ENCODE data around the gene RBMS3. TPM values are rescaled to one million over a fixed set of nuclear protein-coding genes. Genes with fewer than 3 reads are reported as not detected.

The RBMS3 gene
- total and polyA plus RNA-seq, 2 experiments from 2014 or later, result 3.2 to 7.4 TPM

DNA sequence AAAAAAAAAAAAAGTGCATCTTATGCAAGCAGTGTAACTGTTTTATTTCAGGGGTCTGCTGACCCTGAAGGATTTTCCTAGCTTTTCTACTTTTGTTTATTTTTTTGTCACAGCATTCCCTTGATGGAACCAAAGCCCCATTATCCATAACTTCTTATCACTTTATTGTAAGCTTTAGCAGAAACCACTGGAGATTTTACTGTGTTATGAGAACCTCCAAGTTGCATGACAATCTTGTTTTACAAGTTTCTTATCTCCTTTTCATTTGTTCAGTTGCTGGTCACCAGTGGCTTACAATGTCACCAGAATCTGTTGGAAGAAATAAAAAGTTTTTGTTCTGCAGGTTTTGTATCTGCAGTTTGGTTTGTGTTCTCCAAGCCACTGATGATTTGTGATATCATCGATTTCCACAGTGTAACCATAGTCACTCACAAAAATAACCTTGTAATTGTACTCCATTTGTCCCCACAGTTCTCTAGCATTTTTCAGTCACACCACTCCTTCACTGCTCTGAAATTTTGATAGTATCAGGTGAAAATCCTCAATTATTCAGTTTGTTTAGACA, 660.0 kb downstream of the RBMS3 start:
- no peak overlapping the region for H3K4me3 ChIP-seq
- no peaks in the 10 kb centered on the region for H3K79me2 ChIP-seq (replicated peaks; ENCODE audit: insufficient read depth)
- H3F3A ChIP-seq (replicated peaks; ENCODE audit: low read depth), result no peaks in the 10 kb centered on the region
- H3K27ac ChIP-seq (ENCODE audit: low read depth), result no peak overlapping the region
- no peaks in the 10 kb centered on the region for H3K27me3 Mint-ChIP-seq (ENCODE audit: insufficient read depth, low read depth, poor library complexity)
- H3K4me1 ChIP-seq (ENCODE audit: insufficient read depth), result no peaks in the 10 kb centered on the region
- no peaks in the 10 kb centered on the region for H3K4me1 Mint-ChIP-seq
- H3K27me3 ChIP-seq (ENCODE audit: insufficient read depth), result no peaks in the 10 kb centered on the region
- H3K9me2 ChIP-seq (ENCODE audit: insufficient read depth), result no peaks in the 10 kb centered on the region
- H2AFZ ChIP-seq, result no peak overlapping the region
- no peak for ATAC-seq
- no peak for TF ChIP-seq STAT1 (IDR thresholded peaks at IDR 0.05; ENCODE audit: unreplicated experiment)
- TF ChIP-seq EZH2 (IDR thresholded peaks at IDR 0.05; ENCODE audit: low read depth, unreplicated experiment), result no peak
- no peak for TF ChIP-seq ZNF114 (CRISPR knock-in tag; IDR thresholded peaks at IDR 0.05)
- no peak for TF ChIP-seq ZNF331 (CRISPR knock-in tag; IDR thresholded peaks at IDR 0.05; ENCODE audit: low read depth)
- TF ChIP-seq, protein P1, sequence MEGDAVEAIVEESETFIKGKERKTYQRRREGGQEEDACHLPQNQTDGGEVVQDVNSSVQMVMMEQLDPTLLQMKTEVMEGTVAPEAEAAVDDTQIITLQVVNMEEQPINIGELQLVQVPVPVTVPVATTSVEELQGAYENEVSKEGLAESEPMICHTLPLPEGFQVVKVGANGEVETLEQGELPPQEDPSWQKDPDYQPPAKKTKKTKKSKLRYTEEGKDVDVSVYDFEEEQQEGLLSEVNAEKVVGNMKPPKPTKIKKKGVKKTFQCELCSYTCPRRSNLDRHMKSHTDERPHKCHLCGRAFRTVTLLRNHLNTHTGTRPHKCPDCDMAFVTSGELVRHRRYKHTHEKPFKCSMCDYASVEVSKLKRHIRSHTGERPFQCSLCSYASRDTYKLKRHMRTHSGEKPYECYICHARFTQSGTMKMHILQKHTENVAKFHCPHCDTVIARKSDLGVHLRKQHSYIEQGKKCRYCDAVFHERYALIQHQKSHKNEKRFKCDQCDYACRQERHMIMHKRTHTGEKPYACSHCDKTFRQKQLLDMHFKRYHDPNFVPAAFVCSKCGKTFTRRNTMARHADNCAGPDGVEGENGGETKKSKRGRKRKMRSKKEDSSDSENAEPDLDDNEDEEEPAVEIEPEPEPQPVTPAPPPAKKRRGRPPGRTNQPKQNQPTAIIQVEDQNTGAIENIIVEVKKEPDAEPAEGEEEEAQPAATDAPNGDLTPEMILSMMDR (conservative IDR thresholded peaks at IDR 0.05; ENCODE audit: low read depth in 2 of 2), result no peak
- TF ChIP-seq, protein P2, sequence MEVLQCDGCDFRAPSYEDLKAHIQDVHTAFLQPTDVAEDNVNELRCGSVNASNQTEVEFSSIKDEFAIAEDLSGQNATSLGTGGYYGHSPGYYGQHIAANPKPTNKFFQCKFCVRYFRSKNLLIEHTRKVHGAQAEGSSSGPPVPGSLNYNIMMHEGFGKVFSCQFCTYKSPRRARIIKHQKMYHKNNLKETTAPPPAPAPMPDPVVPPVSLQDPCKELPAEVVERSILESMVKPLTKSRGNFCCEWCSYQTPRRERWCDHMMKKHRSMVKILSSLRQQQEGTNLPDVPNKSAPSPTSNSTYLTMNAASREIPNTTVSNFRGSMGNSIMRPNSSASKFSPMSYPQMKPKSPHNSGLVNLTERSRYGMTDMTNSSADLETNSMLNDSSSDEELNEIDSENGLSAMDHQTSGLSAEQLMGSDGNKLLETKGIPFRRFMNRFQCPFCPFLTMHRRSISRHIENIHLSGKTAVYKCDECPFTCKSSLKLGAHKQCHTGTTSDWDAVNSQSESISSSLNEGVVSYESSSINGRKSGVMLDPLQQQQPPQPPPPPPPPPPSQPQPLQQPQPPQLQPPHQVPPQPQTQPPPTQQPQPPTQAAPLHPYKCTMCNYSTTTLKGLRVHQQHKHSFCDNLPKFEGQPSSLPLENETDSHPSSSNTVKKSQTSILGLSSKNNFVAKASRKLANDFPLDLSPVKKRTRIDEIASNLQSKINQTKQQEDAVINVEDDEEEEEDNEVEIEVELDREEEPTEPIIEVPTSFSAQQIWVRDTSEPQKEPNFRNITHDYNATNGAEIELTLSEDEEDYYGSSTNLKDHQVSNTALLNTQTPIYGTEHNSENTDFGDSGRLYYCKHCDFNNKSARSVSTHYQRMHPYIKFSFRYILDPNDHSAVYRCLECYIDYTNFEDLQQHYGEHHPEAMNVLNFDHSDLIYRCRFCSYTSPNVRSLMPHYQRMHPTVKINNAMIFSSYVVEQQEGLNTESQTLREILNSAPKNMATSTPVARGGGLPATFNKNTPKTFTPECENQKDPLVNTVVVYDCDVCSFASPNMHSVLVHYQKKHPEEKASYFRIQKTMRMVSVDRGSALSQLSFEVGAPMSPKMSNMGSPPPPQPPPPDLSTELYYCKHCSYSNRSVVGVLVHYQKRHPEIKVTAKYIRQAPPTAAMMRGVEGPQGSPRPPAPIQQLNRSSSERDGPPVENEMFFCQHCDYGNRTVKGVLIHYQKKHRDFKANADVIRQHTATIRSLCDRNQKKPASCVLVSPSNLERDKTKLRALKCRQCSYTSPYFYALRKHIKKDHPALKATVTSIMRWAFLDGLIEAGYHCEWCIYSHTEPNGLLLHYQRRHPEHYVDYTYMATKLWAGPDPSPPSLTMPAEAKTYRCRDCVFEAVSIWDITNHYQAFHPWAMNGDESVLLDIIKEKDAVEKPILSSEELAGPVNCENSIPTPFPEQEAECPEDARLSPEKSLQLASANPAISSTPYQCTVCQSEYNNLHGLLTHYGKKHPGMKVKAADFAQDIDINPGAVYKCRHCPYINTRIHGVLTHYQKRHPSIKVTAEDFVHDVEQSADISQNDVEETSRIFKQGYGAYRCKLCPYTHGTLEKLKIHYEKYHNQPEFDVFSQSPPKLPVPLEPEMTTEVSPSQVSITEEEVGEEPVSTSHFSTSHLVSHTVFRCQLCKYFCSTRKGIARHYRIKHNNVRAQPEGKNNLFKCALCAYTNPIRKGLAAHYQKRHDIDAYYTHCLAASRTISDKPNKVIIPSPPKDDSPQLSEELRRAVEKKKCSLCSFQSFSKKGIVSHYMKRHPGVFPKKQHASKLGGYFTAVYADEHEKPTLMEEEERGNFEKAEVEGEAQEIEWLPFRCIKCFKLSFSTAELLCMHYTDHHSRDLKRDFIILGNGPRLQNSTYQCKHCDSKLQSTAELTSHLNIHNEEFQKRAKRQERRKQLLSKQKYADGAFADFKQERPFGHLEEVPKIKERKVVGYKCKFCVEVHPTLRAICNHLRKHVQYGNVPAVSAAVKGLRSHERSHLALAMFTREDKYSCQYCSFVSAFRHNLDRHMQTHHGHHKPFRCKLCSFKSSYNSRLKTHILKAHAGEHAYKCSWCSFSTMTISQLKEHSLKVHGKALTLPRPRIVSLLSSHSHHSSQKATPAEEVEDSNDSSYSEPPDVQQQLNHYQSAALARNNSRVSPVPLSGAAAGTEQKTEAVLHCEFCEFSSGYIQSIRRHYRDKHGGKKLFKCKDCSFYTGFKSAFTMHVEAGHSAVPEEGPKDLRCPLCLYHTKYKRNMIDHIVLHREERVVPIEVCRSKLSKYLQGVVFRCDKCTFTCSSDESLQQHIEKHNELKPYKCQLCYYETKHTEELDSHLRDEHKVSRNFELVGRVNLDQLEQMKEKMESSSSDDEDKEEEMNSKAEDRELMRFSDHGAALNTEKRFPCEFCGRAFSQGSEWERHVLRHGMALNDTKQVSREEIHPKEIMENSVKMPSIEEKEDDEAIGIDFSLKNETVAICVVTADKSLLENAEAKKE (CRISPR knock-in tag; IDR thresholded peaks at IDR 0.05), result no peak
- TF ChIP-seq, protein P3, sequence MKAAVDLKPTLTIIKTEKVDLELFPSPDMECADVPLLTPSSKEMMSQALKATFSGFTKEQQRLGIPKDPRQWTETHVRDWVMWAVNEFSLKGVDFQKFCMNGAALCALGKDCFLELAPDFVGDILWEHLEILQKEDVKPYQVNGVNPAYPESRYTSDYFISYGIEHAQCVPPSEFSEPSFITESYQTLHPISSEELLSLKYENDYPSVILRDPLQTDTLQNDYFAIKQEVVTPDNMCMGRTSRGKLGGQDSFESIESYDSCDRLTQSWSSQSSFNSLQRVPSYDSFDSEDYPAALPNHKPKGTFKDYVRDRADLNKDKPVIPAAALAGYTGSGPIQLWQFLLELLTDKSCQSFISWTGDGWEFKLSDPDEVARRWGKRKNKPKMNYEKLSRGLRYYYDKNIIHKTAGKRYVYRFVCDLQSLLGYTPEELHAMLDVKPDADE (IDR thresholded peaks at IDR 0.05), result no peak
- TF ChIP-seq CREB1 (CRISPR knock-in tag; IDR thresholded peaks at IDR 0.05; ENCODE audit: low read depth), result no peak
- no peak for TF ChIP-seq POLR2AphosphoS5 (IDR thresholded peaks at IDR 0.05; ENCODE audit: low read depth)
- TF ChIP-seq, protein P4, sequence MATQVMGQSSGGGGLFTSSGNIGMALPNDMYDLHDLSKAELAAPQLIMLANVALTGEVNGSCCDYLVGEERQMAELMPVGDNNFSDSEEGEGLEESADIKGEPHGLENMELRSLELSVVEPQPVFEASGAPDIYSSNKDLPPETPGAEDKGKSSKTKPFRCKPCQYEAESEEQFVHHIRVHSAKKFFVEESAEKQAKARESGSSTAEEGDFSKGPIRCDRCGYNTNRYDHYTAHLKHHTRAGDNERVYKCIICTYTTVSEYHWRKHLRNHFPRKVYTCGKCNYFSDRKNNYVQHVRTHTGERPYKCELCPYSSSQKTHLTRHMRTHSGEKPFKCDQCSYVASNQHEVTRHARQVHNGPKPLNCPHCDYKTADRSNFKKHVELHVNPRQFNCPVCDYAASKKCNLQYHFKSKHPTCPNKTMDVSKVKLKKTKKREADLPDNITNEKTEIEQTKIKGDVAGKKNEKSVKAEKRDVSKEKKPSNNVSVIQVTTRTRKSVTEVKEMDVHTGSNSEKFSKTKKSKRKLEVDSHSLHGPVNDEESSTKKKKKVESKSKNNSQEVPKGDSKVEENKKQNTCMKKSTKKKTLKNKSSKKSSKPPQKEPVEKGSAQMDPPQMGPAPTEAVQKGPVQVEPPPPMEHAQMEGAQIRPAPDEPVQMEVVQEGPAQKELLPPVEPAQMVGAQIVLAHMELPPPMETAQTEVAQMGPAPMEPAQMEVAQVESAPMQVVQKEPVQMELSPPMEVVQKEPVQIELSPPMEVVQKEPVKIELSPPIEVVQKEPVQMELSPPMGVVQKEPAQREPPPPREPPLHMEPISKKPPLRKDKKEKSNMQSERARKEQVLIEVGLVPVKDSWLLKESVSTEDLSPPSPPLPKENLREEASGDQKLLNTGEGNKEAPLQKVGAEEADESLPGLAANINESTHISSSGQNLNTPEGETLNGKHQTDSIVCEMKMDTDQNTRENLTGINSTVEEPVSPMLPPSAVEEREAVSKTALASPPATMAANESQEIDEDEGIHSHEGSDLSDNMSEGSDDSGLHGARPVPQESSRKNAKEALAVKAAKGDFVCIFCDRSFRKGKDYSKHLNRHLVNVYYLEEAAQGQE (IDR thresholded peaks at IDR 0.05; ENCODE audit: unreplicated experiment), result no peak
- TF ChIP-seq NANOG (IDR thresholded peaks at IDR 0.05; ENCODE audit: borderline replicate concordance), result no peak
- no peaks in the 10 kb centered on the region for H3K36me3 Mint-ChIP-seq (ENCODE audit: low read depth)
- no peak overlapping the region for H3K4me3 Mint-ChIP-seq
- no peak overlapping the region for H3K4me2 ChIP-seq
- no peaks in the 10 kb centered on the region for H3K36me3 ChIP-seq (ENCODE audit: insufficient read depth)
- no peak for DNase-seq (ENCODE audit: low spot score)
- H4K20me1 ChIP-seq (replicated peaks; ENCODE audit: insufficient read depth), result no peaks in the 10 kb centered on the region
- H3K9me3 Mint-ChIP-seq, result no peaks in the 10 kb centered on the region
- no peak overlapping the region for H3K27ac Mint-ChIP-seq
